ENCODE measurements around the gene SH3GL1. TPM values are rescaled to one million over a fixed set of nuclear protein-coding genes. Genes with fewer than 3 reads are reported as not detected.

SH3GL1 gene
- total RNA-seq, 2 donors from 2014 or later = 40.9 to 53.4 TPM

DNA sequence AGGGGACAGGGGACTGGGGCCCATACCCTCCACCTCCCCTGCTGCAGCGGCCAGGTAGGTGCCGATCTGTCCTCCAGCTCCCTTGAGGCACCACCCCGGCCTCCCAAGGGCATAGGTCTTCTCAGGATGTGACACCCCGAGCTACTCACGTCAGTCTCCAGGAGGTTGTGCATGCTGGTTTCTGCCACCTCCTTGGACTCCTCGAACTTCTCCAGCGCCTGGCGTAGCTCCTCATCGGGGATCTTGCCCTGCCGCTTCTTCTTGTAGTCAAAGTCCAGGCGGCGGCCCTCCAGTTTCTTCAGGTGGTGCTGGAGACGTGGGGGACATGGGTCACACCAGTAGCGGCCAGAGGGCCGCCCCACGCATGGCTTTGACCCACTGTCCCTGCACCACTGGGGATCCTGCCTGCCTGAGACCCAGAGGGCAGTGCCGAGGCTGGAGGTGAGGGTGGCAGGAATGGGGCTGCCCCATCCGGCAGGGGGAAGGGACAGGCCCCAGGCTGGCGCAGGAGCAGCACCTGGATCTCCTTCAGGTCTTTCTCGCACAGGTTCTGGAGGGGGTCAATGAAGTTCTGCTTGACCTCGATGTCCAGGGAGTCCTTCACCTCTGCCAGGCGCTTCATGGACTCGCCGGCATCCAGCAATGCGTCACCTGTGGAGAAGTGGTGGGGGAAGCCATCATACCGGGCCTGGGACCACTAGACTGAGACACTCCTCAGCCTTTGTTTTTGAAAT is 36.6 kb downstream of the SH3GL1 start:
- H3K9me3 Mint-ChIP-seq = no peaks in the 10 kb centered on the region
- peak overlapping the region; percentile 65 to 81 for H3K27ac Mint-ChIP-seq
- no peaks in the 10 kb centered on the region for H3K36me3 Mint-ChIP-seq
- DNase-seq (ENCODE audit: low spot score in 2 of 2) (no peak), ATAC-seq (no peak)

DNA sequence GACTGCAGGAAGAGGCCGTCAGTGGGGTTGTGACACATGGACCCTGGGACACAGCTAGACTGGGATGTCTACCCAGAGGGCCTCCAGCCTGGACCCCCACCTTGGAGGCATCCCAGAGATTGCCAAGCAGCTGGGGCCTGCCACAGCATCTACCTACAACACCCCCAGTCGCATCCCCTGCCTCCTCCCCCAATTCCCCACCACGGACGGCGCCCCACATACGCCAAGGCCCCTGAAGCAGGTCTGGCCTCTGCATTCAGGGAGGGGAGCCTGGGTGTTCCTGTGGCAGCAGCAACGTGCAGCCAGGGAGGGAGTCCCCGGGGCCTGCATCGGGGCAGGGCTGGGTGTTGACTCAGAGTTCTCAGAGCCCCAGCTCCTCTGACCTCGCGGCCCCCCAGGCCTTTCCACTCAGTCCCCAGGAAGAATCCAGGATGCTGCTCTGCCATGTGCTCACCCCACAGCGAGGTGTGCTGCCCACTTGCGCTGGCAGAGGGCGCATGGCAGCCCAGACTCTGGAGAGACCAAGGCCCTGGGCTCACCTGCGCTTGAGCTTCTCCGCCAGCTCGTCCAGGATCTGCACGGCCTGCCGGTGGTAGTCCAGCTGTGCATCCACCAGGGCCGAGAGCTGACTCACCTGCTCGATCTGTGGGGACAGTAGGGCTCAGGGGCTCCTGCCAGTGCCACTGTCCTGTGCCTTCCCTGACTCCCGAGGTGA is 37.4 kb downstream of the SH3GL1 start:
- Mint-ChIP-seq H3K9me3 (no peaks in the 10 kb centered on the region), H3K36me3 (no peaks in the 10 kb centered on the region), H3K27ac (peak overlapping the region in 1 of 2 donors; percentile 81)
- no peak for ATAC-seq
- DNase-seq (ENCODE audit: low spot score in 2 of 2) = no peak

DNA sequence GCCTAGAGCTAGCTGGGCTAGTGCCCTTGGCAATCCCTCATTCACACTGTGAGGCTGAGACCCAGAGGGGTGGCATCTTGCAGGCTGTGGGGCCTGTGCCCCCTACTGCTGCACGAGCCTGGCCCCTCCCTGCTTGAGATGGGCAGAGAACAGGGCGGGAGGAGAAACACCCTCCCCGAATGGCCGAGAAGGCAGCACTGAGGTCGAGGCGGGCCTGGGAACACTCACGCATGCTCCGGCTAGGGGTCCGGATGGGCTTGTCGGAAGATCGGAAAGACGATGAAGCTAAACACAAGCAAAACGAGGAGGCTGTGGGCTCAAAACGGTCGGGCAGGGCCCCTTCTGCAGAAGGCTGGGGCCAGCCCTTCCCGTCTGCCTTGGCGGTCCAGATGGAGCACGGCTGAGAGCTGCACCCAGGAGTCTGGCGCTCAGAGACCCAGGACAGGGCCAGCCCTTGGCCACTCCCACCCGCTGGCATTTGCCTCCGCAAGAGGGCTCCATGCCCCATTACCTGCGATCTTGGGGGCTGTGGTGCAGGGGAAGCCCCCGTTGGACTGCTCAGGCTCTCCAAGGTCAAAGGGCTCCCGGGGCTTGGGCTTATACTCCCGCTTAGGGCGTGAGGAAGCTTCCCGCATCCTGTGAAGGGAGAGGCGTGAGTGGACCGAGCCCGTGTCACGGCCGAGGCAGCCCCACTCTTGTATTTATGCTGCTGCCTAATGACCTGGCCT is 38.1 kb downstream of the SH3GL1 start:
- DNase-seq (ENCODE audit: low spot score in 2 of 2) = no peak
- H3K9me3 Mint-ChIP-seq = no peaks in the 10 kb centered on the region
- ATAC-seq = no peak
- H3K27ac Mint-ChIP-seq = no peak overlapping the region
- no peaks in the 10 kb centered on the region for H3K36me3 Mint-ChIP-seq

DNA sequence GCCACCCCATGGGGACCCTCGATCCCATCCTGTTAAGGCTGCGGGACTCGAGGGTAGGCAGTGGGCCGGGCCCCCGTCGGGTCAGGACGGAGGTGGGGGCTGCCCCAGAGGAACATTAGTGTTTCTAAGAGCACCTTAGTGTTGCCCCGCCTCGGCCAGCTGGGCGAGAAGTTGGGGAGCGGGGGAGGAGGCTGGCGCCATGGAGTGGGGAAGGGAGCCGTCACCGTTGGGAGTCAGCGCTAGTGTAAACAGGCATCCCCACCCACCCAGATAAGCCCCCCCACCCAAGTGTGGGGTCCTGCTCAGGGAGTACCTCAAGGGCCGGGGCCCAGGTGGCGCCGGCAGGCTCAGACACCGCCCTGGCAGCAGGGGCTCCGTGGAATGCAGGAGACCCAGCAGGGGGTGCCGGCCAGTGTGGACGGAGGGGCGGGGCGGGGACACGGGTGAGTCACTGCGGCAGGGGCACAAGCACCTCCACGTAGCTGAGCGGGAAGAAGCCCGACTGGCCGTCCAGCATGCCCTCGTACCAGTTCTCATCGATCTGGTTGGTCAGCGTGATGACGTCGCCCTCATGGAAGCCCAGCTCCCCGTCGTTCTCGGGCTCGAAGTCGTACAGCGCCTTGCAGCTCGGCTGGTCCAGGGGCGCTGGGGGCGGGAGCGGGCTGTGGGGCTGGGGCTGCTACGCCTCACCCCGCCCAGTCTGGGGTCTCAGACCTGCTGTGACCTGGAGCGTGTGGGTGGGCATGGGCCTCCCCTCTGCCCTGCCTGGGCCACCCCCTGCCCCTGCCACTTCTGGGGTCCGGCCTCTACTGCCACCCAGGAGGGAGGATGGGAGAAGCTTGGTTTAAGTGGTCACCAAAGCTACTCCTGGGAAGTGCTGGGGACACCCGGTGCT is 38.9 kb downstream of the SH3GL1 start:
- peak in 1 of 2 donors; percentile 56 for DNase-seq (ENCODE audit: low spot score in 2 of 2)
- H3K27ac Mint-ChIP-seq = peak overlapping the region in 1 of 2 donors; percentile 84
- H3K36me3 Mint-ChIP-seq = no peaks in the 10 kb centered on the region
- ATAC-seq = peak in 1 of 2 donors; percentile 3
- H3K9me3 Mint-ChIP-seq = no peaks in the 10 kb centered on the region

DNA sequence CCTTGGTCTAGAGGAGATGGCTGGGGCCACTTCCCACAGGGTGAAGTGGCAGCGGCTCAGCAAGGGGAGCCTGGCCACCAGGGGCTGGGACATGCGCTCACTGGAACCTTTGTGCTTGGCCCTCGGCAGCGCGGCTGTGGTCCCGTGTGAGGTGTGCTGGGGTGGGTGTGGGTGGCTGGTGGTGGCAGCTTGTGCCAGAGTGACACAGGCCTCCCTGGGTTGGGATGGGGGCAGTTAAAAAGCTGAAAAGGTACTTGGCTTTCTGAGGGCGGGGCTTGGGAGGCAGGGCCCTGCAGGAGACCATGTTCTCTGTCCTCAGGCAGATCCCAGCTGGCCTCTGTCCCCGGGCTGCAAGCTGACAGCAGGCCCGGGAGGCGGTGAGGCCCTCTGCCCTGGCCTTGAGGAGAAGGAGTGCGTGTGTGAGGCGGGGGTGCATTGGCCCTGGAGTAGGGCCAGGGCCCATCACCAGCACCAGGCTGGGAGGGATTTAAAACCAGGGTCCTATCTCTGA is 39.7 kb downstream of the SH3GL1 start:
- H3K9me3 Mint-ChIP-seq = no peaks in the 10 kb centered on the region
- ATAC-seq (peak in 1 of 2 donors; percentile 10), DNase-seq (ENCODE audit: low spot score in 2 of 2) (peak in 1 of 2 donors; percentile 54)
- H3K36me3 Mint-ChIP-seq = no peaks in the 10 kb centered on the region
- peak overlapping the region; percentile 74 to 84 for H3K27ac Mint-ChIP-seq

DNA sequence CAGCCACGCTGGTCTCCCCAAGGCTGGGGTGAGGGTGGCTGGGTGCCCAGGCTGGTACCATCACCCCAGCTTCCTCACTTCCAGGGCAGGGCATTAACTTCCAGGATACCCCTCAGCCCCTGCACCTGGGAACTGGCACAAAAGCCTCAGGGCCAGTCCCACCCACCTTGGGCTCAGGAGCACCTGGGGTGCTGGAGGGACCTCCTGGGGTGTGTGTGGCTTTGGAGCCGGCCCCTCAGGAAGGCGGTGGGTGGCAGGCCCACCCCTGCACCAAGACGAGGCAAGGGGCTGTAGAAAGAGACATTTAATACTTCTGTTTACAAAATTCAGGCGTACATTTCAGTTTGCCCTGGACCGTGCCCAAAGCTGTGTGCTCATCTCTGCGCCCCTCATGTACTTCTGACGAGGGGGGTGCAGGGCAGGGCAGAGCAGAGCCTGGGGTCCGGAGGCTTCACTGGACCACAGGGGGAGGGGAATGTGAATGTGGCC is 40.2 kb downstream of the SH3GL1 start:
- Mint-ChIP-seq H3K36me3 (no peaks in the 10 kb centered on the region), H3K9me3 (no peaks in the 10 kb centered on the region), H3K27ac (peak overlapping the region in 1 of 2 donors; percentile 84)
- ATAC-seq (no peak), DNase-seq (ENCODE audit: low spot score in 2 of 2) (no peak)

DNA sequence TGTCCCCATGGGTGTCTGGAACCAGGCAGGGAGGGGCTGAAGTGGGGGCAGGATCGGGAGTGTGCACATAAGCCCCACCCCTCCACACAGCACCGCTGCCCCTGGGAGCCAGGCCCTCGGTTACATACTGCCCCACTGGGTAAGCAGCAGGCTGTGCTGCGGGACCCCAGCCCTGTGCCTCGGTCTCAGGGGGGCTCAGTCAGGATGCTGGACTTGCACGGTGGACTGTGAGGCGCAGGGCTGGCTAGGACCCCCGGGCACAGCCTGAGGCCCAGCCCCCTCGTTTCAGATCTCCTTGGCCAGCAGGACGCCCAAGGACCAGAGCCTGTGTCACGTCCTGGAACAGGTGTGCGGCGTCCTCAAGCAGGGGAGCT is 40.7 kb downstream of the SH3GL1 start:
- peak in 1 of 2 donors; percentile 55 for DNase-seq (ENCODE audit: low spot score in 2 of 2)
- Mint-ChIP-seq H3K36me3 (no peaks in the 10 kb centered on the region), H3K9me3 (no peaks in the 10 kb centered on the region), H3K27ac (peak overlapping the region in 1 of 2 donors; percentile 84)
- peak in 1 of 2 donors; percentile 7 for ATAC-seq

DNA sequence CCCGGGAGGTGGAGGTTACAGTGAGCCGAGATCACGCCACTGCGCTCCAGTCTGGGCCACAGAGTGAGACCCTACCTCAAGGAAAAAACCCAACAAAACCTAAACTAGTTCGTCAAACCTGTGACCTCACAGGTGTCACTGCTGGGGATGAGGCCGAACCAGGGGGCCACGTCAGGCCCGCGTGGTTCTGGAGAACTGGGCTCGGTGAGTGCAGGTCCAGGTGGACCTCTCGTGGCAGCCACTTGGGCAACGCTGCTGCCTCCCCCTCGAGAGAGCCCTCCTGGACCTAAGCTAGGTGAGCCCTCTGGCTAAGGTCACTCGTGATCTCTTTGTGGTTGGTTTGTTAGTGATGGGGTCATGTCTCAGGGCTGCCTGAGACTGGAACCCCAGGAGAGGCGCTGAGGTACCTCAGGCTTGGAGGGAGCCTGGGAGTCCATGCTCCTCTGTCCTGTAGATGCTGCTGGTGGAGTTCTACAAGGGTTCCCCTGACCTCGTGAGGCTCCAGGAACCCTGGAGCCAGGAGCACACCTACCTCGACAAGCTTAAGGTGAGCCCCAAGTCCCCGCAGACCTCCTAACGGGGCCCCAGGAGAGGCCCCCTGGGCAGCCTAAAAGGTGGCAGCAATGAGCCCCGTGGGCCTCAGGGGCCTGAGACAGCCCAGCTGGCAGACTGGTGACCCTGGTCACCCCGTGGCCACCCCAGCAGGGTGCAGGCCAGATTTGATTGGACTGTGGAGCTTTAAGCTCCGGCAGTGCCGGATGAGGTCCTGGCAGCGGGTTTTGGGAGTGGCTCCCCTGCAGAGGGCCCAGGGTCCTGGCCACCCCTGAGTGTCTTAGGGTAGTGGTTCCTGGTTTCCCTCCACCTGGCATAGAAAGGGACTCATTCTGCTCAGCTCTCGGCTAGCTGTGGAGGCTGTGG is 41.4 kb downstream of the SH3GL1 start:
- peak in 1 of 2 donors; percentile 12 for ATAC-seq
- Mint-ChIP-seq H3K9me3 (no peaks in the 10 kb centered on the region), H3K27ac (peak overlapping the region; percentile 72 to 84), H3K36me3 (no peaks in the 10 kb centered on the region)
- DNase-seq (ENCODE audit: low spot score in 2 of 2) = peak in 1 of 2 donors; percentile 53

DNA sequence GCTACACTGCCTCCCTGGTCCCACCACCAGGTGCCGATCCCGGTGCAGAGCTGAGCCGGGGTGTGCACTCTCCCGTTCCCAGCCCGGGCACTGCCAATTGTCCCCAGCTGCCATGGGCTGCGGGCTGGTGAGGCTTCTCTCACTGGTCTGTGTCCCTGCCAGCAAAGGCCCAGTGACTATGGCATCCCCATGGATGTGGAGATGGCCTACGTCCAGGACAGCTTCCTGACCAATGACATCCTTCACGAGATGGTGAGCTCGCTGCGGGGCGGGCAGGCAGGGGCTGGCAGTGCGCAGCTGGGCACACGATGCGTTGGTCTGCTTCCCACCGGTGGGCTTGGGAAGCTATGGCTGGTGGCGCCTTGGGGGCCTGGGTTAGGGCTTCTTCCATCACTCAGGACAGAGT is 42.4 kb downstream of the SH3GL1 start:
- DNase-seq (ENCODE audit: low spot score in 2 of 2) (no peak), ATAC-seq (no peak)
- H3K27ac Mint-ChIP-seq = peak overlapping the region in 1 of 2 donors; percentile 84
- H3K9me3 Mint-ChIP-seq = no peaks in the 10 kb centered on the region
- no peaks in the 10 kb centered on the region for H3K36me3 Mint-ChIP-seq

DNA sequence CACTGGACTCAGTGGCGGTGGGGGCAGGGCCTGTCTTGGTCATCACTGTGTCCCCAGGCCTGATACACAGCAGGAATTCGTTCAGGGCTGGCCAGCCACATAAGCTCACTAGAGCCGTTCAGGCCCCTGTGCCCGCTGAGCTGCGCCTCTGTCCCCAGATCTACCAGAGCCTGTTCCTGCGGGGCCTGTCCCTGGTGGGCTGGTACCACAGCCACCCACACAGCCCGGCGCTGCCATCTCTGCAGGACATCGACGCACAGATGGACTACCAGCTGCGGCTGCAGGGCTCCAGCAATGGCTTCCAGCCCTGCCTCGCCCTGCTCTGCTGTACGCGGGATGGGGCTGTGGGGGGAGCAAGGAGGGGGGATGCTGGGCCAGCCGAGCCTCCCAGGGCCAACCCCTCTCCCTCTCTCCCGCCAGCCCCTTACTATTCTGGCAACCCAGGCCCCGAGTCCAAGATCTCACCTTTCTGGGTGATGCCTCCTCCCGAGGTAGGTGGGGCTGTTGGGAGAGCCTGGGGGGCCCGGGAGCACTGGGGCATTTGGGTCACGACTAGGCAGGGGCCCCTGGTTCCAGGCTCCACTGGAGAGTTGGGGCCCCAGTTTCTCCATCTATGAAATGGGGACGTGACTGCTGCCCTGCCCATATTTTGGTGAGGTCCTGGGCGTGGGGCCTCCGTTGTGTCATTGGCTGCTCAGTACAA is 43.1 kb downstream of the SH3GL1 start:
- no peak for DNase-seq (ENCODE audit: low spot score in 2 of 2)
- H3K9me3 Mint-ChIP-seq = no peaks in the 10 kb centered on the region
- no peaks in the 10 kb centered on the region for H3K36me3 Mint-ChIP-seq
- ATAC-seq = no peak
- peak overlapping the region in 1 of 2 donors; percentile 77 for H3K27ac Mint-ChIP-seq

DNA sequence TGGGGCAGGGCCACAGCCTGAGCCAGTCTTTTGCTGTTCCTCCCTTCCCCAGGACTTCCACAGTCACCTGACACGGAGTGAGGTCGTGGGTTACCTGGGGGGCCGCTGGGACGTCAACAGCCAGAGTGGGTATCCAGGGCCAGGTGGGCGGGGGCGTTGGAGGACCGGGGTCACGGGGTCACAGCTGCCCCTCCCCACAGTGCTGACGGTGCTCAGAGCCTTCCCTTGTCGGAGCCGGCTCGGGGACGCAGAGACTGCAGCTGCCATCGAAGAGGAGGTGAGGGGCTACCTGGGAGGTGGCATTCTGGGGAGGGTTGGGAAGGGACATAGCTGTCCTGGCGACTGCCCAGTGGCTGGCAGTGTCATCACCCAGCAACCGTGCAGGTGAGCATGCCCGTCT is 45.5 kb downstream of the SH3GL1 start:
- Mint-ChIP-seq H3K9me3 (no peaks in the 10 kb centered on the region), H3K36me3 (no peaks in the 10 kb centered on the region)
- no peak for ATAC-seq

DNA sequence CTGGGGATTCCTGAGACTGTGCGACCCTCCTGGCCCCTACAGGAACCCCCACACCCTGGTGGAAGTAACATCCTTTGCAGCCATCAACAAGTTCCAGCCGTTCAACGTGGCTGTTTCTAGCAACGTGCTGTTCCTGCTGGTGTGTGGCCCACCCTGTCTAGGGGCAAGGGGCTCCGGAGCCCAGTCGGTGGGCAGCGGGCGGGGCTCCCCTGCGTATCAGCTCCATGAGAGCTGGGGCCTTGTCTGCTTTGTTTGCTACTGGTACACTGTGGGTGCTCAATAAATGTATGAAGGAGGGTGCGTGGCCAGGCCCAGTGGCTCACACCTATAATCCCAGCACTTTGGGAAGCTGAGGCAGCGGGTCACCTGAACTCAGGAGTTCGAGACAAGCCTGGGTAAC is 46.1 kb downstream of the SH3GL1 start:
- H3K9me3 Mint-ChIP-seq = no peaks in the 10 kb centered on the region
- H3K27ac Mint-ChIP-seq = peak overlapping the region in 1 of 2 donors; percentile 22
- ATAC-seq (no peak), DNase-seq (ENCODE audit: low spot score in 2 of 2) (no peak)
- no peaks in the 10 kb centered on the region for H3K36me3 Mint-ChIP-seq

More for the DNA sequence above, 45.5 kb downstream of the SH3GL1 start:
- no peak overlapping the region for H3K27ac Mint-ChIP-seq
- no peak for DNase-seq (ENCODE audit: low spot score in 2 of 2)

DNA sequence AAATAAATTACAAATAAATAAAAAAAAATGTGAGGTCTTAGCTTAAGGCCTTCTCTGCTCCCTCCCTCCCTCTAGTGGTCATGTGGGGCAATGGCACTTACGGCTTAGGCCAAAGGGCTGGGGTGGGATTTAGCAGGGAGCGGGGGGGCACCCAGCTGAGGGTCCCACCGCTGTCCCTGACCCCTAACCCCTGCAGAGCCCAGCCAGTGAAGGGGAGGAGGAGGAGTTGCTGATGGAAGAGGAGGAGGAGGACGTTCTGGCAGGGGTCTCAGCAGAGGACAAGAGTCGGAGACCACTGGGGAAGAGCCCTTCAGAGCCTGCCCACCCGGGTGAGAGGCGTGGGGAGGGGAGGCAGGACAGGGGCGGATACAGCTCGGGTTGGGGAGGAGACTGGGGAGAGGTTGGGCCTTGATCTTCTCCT is 47.6 kb downstream of the SH3GL1 start:
- ATAC-seq = peak; percentile 59 to 68
- no peaks in the 10 kb centered on the region for H3K36me3 Mint-ChIP-seq
- peak in 1 of 2 donors; percentile 65 for DNase-seq (ENCODE audit: low spot score in 2 of 2)
- no peaks in the 10 kb centered on the region for H3K9me3 Mint-ChIP-seq
- peak overlapping the region in 1 of 2 donors; percentile 77 for H3K27ac Mint-ChIP-seq

DNA sequence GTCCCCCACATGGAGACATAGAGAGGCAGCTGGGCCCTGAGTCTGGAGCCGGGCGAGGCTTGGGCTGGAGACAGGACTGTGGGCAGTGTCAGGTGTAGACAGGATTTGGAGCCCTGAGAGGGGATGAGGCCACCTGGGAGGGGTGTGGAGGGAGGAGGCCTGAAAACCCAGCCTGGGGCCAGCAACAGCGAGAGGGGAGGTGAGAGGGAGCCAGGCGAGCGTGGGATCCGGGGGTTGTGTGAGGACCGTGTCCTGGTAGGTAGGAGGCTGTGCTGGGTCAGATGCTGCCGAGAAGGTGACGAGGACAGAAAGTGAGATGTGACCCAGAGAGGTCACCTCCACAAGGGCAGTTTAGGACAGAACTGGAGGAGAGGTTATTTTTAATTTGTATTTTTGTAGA is 49.6 kb downstream of the SH3GL1 start:
- Mint-ChIP-seq H3K9me3 (no peaks in the 10 kb centered on the region), H3K36me3 (peaks cover 2 to 5% of the 10 kb centered on the region in 2 donors), H3K27ac (peak overlapping the region in 1 of 2 donors; percentile 39)
- DNase-seq (ENCODE audit: low spot score in 2 of 2) (no peak), ATAC-seq (no peak)
